Parathyroid adenoma (tissue), 2 donors: ENCODE measurements around the gene ABI3BP.

Experiments used
- H2AFZ ChIP-seq: fragments of 300-600 bp; sonication (generic); one replicate; pipeline ENCODE4 v1.7.0; 2017; ENCODE audit warnings: antibody characterized with exemption, mild to moderate bottlenecking
- H3K27ac ChIP-seq: fragments of 300-600 bp; sonication (generic); one replicate; pipeline ENCODE4 v1.7.0; 2017
- H3K27me3 ChIP-seq: fragments of 300-600 bp; sonication (generic); one replicate; pipeline ENCODE4 v1.7.0; 2017; ENCODE audit warnings: low read length; ENCODE audit not compliant: control insufficient read depth, insufficient read depth
- H3K36me3 ChIP-seq: fragments of 300-600 bp; sonication (generic); one replicate; pipeline ENCODE4 v1.7.0; 2017; ENCODE audit warnings: low read length; ENCODE audit not compliant: control insufficient read depth, insufficient read depth
- H3K4me1 ChIP-seq: fragments of 300-600 bp; sonication (generic); one replicate; pipeline ENCODE4 v1.7.0; 2017; ENCODE audit warnings: control low read depth
- H3K4me2 ChIP-seq: fragments of 300-600 bp; sonication (generic); one replicate; pipeline ENCODE4 v1.7.0; 2017; ENCODE audit warnings: low read length
- H3K4me3 ChIP-seq: fragments of 300-600 bp; sonication (generic); one replicate; pipeline ENCODE4 v1.7.0; 2017; ENCODE audit warnings: low read depth, low read length
- H3K79me2 ChIP-seq: fragments of 300-600 bp; sonication (generic); one replicate; pipeline ENCODE4 v1.7.0; 2017; ENCODE audit warnings: control low read depth
- H3K9ac ChIP-seq: fragments of 300-600 bp; sonication (generic); one replicate; pipeline ENCODE4 v1.7.0; 2017; ENCODE audit warnings: mild to moderate bottlenecking
- H3K9me3 ChIP-seq: fragments of 300-600 bp; sonication (generic); one replicate; pipeline ENCODE4 v1.7.0; 2017; ENCODE audit warnings: low read length; ENCODE audit not compliant: control insufficient read depth
- TF ChIP-seq, protein P1 (sequence below): fragments of 300-600 bp; sonication (generic); IDR thresholded peaks from one replicate; pipeline ENCODE4 v1.7.0; 2017; ENCODE audit warnings: antibody characterized with exemption, mild to moderate bottlenecking
- donor health status: primary hyperparathyroidism.

Gene ABI3BP, protein sequence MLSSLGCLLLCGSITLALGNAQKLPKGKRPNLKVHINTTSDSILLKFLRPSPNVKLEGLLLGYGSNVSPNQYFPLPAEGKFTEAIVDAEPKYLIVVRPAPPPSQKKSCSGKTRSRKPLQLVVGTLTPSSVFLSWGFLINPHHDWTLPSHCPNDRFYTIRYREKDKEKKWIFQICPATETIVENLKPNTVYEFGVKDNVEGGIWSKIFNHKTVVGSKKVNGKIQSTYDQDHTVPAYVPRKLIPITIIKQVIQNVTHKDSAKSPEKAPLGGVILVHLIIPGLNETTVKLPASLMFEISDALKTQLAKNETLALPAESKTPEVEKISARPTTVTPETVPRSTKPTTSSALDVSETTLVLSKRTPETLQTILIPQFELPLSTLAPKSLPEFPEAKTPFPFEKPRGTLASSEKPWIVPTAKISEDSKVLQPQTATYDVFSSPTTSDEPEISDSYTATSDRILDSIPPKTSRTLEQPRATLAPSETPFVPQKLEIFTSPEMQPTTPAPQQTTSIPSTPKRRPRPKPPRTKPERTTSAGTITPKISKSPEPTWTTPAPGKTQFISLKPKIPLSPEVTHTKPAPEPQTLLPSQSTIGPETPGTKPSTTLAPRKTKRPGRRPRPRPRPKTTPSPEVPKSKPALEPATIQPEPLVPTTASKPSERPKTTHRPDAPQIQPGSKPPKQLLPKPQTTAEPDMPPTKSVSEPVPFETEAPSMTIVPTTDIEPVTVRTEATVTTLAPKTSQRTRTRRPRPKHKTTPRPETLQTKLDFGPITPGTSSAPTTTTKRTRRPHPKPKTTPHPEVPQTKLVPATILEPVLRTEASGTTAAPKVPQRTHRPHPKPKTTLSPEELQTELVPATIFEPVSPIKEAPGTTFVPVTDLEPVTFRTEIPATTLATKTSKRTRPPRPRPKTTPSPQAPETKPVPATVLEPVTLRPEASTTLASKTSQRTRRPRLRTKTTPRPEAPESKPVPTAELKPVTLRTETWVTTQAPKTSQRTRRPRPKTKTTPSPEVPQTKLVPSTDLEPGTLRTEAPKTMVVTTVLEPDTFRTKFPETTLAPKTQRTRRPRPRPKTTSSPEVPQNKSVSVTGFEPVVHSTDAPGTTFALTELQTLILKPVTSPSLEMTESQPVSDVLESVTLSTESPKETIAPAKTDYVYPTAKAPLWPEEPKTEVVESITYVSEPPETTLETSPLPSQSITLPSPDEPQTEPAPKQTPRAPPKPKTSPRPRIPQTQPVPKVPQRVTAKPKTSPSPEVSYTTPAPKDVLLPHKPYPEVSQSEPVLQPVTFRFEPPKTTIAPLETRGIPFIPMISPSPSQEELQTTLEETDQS (N-terminal part only)

DNA sequence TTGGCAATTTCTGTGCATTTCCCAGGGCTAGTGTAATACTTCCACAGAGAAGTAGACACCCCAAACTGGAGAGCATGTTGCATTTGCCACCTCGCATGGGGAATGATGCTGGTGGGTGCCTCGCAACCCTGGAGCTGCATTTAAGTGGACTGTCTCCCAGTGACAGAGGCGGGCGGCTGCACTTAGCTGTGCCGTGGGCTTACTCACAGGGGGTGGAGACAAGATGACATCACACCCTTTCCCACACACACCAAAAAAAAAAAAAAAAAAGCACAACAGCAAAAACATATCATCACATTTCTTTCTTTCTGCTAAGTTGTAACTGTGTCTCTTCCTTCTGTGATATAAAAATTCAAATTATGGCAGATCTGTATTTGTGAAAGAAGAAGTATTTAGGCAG is at the start of gene ABI3BP:
Gene ABI3BP, minus strand, starts transcription at position 113 of the 400 bp plus-strand sequence. Its CDS starts 37 bp downstream, at position 76.
- Histone ChIP-seq H3K79me2 (no peaks in the 10 kb centered on the region), H3K4me1 (no peaks in the 10 kb centered on the region), H3K27ac (no peak within 1 kb of the TSS), H3K9me3 (no peaks in the 10 kb centered on the region), H3K4me2 (peak within 1 kb of the TSS; percentile 55), H2AFZ (peak within 1 kb of the TSS; percentile 60), H3K36me3 (no peaks in the 10 kb centered on the region), H3K27me3 (no peaks in the 10 kb centered on the region), H3K9ac (no peak within 1 kb of the TSS), H3K4me3 (no peak within 1 kb of the TSS)
- TF ChIP-seq, protein P1, sequence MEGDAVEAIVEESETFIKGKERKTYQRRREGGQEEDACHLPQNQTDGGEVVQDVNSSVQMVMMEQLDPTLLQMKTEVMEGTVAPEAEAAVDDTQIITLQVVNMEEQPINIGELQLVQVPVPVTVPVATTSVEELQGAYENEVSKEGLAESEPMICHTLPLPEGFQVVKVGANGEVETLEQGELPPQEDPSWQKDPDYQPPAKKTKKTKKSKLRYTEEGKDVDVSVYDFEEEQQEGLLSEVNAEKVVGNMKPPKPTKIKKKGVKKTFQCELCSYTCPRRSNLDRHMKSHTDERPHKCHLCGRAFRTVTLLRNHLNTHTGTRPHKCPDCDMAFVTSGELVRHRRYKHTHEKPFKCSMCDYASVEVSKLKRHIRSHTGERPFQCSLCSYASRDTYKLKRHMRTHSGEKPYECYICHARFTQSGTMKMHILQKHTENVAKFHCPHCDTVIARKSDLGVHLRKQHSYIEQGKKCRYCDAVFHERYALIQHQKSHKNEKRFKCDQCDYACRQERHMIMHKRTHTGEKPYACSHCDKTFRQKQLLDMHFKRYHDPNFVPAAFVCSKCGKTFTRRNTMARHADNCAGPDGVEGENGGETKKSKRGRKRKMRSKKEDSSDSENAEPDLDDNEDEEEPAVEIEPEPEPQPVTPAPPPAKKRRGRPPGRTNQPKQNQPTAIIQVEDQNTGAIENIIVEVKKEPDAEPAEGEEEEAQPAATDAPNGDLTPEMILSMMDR: no peak

DNA sequence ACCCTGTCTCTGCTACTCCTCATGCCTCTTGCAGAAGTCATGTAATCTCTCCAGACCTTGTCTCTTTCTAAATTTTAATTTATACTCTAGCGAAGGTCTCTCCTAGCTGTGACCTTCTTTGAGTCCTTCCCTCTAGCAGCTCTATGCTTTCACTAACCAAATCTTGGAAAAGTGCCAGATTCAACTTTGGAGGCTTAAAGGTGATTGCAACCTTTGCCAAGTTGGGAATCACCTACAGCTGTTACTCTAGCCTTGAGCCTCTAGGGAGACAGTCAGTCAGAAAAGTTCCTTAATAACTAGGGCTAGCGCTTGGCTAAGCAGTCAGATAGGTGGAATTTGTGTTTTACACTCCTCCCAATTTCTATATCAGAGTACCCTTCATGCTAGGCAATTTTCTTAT is 46.1 kb upstream of the ABI3BP start:
- no peak overlapping the region for H3K27ac ChIP-seq
- no peaks in the 10 kb centered on the region for H3K27me3 ChIP-seq
- no peak overlapping the region for H3K4me3 ChIP-seq
- H3K4me2 ChIP-seq: no peak overlapping the region
- H3K9ac ChIP-seq: no peak overlapping the region
- no peaks in the 10 kb centered on the region for H3K79me2 ChIP-seq
- H3K36me3 ChIP-seq: no peaks in the 10 kb centered on the region
- no peaks in the 10 kb centered on the region for H3K4me1 ChIP-seq
- TF ChIP-seq, protein P1: no peak
- H3K9me3 ChIP-seq: no peaks in the 10 kb centered on the region
- no peak overlapping the region for H2AFZ ChIP-seq

DNA sequence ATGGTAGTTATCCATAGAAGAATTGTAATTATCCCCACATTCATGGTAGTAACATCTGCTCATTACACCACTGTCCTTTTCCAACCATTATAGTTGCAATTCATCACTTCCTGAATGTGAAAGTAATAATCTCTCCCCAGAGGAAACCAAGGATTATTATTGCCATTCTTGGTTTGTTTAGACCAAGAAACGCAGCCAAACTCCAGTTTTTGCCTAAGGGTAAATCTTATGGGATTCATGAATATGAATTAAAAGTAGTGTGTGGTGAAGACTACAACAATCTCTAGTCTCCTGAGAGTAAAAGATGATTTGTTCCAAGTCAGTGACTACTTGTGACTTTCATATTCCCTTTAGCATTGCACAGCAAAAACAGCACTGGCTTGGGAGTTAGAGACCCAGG is 45.7 kb upstream of the ABI3BP start:
- Histone ChIP-seq H3K4me3 (no peak overlapping the region), H3K27ac (no peak overlapping the region), H3K9ac (no peak overlapping the region), H3K4me1 (no peaks in the 10 kb centered on the region), H3K36me3 (no peaks in the 10 kb centered on the region), H3K27me3 (no peaks in the 10 kb centered on the region), H3K79me2 (no peaks in the 10 kb centered on the region), H3K9me3 (no peaks in the 10 kb centered on the region), H3K4me2 (no peak overlapping the region), H2AFZ (no peak overlapping the region)
- TF ChIP-seq, protein P1: no peak

DNA sequence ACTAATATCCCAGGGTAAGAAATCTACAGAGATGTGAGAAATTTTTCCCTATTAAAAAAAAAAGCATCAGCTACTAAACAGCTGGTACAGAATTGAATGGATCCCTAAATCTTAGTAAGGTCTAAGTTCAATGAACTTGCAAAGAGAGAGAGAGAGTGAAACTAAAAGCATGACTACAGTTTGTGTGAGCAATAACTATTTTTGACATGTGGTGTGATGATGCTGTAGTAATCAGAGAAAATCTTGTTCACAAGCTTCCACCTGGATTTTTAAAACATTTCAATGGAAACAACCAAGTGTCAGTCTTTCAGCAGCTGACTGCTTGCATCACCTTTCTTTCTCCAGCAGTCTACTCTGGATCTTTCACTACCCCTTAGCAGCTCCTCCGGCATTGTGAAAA is 45.2 kb upstream of the ABI3BP start:
- no peak overlapping the region for H3K9ac ChIP-seq
- no peaks in the 10 kb centered on the region for H3K36me3 ChIP-seq
- no peak overlapping the region for H3K27ac ChIP-seq
- no peaks in the 10 kb centered on the region for H3K27me3 ChIP-seq
- H3K9me3 ChIP-seq: no peaks in the 10 kb centered on the region
- H3K79me2 ChIP-seq: no peaks in the 10 kb centered on the region
- no peaks in the 10 kb centered on the region for H3K4me1 ChIP-seq
- no peak overlapping the region for H2AFZ ChIP-seq
- TF ChIP-seq, protein P1: no peak
- no peak overlapping the region for H3K4me2 ChIP-seq
- no peak overlapping the region for H3K4me3 ChIP-seq
